Activated CD8-positive, alpha-beta memory T cell treated with anti-CD3 and anti-CD28 coated beads for 24 hours (primary cell): ENCODE results near the gene PITPNM2.

ENCODE experiments used
- DNase-seq: peaks from one replicate; pipeline ENCODE4 v3.0.0-alpha.2; 2020

Gene PITPNM2

GRCh38 chr12:123150744-123151456 is at the start of gene PITPNM2:
PITPNM2 (minus strand) TSS chr12:123151090; CDS start chr12:123034590, 116,500 bp downstream.
- DNase-seq: peak; percentile 82

DNA sequence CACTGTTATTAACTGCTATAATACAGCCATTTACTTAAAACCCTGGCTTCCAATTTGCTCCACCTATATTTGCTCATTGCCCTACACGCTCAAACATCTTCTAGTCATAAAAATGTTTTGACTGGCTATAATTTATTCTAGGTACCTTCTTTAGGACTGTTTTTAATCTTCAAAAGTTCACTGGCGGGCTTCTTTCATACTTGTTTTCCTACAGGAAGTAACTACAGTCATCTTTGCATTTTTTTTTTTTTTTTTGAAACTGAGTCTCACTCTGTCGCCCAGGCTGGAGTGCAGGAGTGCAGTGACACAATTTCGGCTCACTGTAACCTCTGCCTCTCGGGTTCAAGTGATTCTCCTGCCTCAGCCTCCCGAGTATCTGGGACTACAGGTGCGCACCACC is 49.5 kb upstream of the PITPNM2 start:
- DNase-seq: no peak

DNA sequence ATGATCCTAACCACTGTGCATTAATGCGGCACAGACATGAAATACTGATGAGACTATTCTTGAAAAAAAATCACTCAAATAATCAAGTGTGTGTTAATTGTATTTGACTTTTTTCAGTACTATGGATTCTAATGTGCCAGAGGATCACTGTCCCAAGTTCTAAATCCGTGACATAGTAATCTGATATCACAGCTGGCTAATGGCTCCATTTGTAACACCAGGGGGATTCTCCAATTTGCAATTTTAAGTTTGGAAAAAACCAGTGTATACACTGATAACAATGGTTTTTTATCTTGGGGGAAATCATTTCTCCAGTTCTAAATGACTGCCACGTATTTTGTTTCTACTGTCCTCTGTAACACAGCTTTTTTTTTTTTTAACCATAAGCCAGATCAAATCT is 49.0 kb upstream of the PITPNM2 start:
- no peak for DNase-seq

DNA sequence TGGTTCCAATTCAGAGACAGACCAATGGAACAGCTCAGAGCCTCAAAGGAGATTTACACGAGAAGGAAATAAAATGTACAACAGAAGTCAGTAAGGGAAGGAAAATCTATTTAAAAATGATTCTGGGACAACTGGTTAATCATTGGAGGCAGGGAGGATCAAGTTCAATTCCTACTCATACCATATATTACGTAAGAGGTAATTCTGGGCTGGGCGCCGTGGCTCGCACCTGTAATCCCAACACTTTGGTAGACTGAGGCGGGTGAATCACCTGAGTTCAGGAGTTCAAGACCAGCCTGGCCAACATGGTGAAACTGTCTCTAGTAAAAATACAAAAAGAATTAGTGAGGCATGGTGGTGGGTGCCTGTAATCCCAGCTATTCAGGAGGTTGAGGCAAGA is 36.7 kb upstream of the PITPNM2 start:
- DNase-seq: no peak

DNA sequence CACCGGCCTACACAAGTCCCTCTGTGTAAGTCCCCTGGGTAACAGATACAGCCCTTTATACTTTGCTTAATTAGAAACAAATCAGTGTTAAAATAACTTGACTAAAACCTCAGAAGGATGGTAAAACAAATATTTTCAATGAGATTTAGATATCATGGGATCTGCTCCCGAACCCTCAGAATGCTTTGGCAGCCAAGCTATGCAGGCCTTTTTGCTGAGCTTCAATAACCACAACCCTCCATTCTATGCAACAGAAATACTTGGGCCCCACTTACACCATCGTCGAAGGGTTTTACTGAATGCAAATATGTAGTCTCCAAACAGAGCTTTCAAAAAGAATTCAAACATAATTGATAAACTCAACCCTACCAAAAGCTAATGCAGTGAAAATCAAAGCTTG is 29.3 kb upstream of the PITPNM2 start:
- DNase-seq: no peak

GRCh38 chr12:123171967-123172366 is 21.1 kb upstream of the PITPNM2 start:
- DNase-seq: no peak

- DNase-seq: no peak
These were observed 16.4 kb upstream of the PITPNM2 start for GRCh38 chr12:123167329-123167728.

DNA sequence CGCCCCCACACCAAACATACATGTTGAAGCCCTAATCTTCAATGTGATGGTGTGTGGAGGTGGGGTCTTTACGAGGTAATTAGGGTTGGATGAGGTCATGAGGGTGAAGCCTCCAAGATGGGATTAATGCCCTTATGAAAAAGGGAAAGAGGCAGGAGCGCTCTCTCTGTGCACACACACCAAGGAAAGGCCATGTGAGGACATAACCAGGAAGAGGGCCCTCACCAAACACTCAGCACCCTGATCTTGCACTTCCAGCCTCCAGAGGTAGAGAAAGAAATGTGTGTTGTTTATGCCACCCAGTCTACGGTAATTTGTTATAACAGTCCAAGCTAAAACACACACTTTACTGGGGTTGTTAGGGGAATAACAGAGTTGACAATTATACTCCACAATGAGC is 14.6 kb upstream of the PITPNM2 start:
- DNase-seq: peak; percentile 30

DNA sequence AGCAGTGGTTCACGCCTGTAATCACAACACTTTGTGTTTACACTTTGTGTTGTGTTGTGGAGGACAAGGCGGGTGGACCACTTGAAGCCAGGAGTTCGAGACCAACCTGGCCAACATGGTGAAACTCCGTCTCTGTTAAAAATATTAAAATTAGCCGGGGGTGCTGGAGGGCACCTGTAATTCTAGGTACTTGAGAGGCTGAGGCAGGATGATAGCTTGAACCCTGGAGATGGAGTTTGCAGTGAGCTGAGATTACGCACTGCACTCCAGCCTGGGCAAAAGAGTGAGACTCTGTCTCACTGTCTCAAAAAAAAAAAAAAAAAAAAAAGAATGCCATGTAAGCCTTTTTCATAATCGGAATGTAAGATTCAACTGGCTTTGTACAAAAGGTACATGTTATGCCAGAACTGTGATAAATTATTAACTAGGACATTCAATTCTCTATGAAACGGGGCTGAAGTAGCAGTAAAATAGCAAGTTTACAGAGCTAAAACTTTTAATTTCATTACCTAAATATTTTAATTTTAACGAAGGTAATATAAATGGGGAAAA is 13.9 kb upstream of the PITPNM2 start:
- DNase-seq: peak; percentile 11

DNA sequence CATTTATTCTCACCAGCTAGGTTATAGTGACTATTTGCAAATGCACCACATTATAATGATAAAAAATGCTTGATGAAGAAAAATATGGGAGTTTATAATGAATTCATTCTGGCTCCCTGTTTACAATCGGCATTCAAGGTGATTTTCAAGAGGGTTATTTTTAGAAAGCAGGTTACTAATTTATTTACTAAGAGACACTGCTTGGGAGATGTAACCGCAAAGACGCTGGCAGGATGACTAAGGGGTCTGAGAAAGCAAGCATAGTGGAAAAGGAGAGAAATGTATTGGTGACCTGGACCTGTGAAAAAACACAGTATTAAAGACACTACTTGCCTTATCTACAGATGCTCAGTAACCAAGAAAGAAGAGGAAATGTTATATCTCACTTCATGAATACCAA is 13.3 kb upstream of the PITPNM2 start:
- DNase-seq: no peak

- no peak for DNase-seq
These were observed 12.3 kb upstream of the PITPNM2 start for GRCh38 chr12:123163227-123163626.

GRCh38 chr12:123160801-123161487 is 10.1 kb upstream of the PITPNM2 start:
- no peak for DNase-seq

- DNase-seq: peak; percentile 42
These were observed 3.0 kb upstream of the PITPNM2 start for GRCh38 chr12:123153906-123154305.

DNA sequence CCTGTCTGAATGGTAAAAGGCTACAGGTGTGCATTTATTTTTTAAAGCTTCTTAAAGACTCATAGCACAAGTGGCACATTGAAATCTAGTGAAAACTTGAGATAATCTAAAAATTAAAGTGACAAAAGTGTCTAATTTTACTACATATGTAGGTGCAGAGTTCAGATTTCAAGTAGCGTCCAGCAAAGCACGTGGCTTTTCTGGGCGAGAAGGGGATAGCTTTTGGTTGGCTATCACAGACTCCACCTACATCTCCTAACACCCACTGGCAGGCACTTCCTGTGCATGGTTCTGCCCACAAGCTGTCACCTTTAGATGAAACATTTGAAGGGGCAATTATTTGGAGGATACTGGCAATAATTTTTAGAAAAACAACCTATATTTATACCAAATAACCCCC is 1.9 kb upstream of the PITPNM2 start:
- peak; percentile 55 for DNase-seq

- no peak for DNase-seq
These were observed 866 bp upstream of the PITPNM2 start for GRCh38 chr12:123151457-123152454.

DNA sequence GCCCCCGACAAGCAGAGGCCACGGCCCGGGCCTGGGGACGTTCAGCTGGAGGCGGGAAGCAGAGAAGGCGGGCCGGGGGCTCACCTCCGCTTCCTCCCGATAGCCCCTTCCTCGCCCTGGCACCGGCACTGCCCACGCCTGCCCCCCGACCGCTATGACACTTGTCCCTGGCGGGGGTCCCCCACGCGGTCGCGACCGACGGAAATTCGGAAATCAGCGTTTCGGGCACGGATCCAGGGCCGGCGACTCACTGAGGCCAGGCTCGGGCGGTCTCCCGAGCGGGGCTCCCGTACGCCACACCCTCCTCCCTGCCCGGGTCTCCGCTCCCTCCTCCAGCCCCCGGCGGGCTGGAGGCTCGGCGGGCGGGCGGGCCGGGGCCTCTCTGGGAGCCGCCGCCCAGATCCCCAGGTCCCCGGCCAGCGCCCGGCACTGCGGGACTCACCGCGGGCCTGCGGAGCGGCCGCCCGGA is 581 bp downstream of the PITPNM2 start:
- DNase-seq: peak; percentile 80

DNA sequence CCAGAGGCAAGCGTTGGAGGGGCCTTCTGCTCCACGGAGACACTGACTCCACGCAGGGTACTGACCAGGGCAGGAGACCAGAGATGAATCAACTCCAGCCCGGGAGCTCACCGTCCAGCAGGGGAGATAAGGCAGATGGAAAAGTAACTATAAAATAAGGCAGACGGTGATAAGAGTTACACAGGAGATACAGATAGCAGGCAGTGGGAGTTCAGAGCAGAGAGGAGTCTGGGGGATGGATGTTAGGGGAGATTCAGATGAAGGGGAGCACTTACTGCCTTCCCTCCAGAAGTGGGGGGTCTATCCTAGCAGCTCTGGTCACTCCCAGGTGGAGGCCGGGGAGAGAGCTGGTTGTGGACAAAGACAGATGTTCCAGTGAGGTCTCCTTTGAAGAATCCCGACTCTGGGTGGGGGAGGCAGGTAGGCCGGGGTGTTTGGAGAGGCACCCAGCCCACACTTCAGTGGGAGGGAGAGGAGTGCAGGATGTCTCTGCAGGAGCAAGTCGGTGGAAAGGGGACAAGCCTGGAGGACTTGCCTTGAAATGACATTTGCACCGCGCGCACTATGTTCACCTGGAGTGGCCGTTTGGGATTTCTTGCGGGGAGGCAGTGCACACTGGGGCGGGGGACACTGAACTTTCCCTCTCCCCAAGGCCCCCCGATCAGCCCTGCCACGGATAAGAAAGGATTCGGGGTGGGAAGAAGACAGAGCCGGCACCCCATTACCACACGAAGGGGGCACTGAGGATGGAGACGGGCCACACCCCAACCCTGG is 1.2 kb downstream of the PITPNM2 start:
- peak; percentile 62 for DNase-seq

GRCh38 chr12:123149088-123149487 is 1.8 kb downstream of the PITPNM2 start:
- DNase-seq: no peak

GRCh38 chr12:123148655-123149054 is 2.2 kb downstream of the PITPNM2 start:
- DNase-seq: no peak

- DNase-seq: no peak
These were observed 2.7 kb downstream of the PITPNM2 start for GRCh38 chr12:123148223-123148622.

DNA sequence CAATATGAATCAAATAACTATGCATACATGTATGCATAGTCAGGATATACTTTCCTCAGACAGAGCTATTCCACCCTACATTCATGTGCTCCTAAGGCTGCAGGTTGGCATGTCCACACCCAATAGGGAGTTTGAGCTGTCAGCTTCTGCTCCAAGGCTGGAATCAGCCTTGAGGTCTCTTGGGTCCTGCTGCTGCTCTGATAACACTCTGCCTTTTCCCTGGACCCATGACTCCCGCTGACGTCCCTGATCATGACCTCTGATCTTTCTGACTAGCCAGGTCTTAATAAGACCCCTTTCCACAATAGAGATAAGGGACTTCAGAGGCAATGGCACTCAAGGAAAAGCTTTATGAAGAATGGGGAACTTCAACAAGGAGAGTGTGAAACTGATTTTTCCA is 5.7 kb downstream of the PITPNM2 start:
- no peak for DNase-seq
